ENCODE data around the gene ASB3. TPM values are rescaled to one million over a fixed set of nuclear protein-coding genes. Genes with fewer than 3 reads are reported as not detected.

Gene ASB3
- total and polyA plus RNA-seq, 9 of the 15 experiments (the other 6 are each of a cell fraction or from before 2014, with no cell fraction given): 13.6 to 35.3 (median 18.7) TPM

DNA sequence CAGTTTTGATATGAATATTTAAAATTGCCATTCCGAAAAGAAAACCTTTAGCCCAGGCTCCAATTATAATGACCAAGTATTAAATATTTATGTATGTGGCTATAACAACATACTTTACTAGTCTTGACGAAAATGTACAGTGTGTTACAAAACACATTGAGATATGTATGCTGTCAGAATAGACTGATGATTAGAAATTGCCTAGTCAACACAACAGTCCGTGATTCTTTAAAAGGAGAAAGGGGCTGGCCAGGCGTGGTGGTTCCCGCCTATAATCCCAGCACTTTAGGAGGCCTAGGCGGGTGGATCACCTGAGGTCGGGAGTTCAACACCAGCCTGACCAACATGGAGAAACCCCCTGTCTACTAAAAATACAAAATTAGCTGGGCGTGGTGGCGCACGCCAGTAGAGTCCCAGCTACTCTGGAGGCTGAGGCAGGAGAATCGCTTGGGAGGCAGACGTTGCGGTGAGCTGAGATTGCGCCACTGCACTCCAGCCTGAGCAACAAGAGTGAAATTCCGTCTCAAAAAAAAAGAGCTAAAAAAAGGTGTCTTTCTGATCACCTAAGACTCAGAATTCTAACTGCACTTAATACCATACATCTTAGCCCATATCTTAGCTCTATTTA, 17.3 kb downstream of the ASB3 start (continued):
- TF ChIP-seq, protein P1, sequence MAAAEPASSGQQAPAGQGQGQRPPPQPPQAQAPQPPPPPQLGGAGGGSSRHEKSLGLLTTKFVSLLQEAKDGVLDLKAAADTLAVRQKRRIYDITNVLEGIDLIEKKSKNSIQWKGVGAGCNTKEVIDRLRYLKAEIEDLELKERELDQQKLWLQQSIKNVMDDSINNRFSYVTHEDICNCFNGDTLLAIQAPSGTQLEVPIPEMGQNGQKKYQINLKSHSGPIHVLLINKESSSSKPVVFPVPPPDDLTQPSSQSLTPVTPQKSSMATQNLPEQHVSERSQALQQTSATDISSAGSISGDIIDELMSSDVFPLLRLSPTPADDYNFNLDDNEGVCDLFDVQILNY (CRISPR knock-in tag; IDR thresholded peaks at IDR 0.05): no peak
- 0 out of 2 replicates have a peak, but pooled peaks have one; percentile 21 for TF ChIP-seq HDAC2 (IDR thresholded peaks at IDR 0.05)
- TF ChIP-seq MTF1 (CRISPR knock-in tag; IDR thresholded peaks at IDR 0.05; ENCODE audit: borderline replicate concordance): no peak
- TF ChIP-seq, protein P2, sequence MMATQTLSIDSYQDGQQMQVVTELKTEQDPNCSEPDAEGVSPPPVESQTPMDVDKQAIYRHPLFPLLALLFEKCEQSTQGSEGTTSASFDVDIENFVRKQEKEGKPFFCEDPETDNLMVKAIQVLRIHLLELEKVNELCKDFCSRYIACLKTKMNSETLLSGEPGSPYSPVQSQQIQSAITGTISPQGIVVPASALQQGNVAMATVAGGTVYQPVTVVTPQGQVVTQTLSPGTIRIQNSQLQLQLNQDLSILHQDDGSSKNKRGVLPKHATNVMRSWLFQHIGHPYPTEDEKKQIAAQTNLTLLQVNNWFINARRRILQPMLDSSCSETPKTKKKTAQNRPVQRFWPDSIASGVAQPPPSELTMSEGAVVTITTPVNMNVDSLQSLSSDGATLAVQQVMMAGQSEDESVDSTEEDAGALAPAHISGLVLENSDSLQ (IDR thresholded peaks at IDR 0.05): peak; percentile 45
- TF ChIP-seq, protein P3, sequence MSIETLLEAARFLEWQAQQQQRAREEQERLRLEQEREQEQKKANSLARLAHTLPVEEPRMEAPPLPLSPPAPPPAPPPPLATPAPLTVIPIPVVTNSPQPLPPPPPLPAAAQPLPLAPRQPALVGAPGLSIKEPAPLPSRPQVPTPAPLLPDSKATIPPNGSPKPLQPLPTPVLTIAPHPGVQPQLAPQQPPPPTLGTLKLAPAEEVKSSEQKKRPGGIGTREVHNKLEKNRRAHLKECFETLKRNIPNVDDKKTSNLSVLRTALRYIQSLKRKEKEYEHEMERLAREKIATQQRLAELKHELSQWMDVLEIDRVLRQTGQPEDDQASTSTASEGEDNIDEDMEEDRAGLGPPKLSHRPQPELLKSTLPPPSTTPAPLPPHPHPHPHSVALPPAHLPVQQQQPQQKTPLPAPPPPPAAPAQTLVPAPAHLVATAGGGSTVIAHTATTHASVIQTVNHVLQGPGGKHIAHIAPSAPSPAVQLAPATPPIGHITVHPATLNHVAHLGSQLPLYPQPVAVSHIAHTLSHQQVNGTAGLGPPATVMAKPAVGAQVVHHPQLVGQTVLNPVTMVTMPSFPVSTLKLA (conservative IDR thresholded peaks at IDR 0.05): 0 out of 4 replicates have a peak, but pooled peaks of 1 of the 2 experiments have one; percentile 32
- no peak for TF ChIP-seq CHCHD3 (CRISPR knock-in tag; IDR thresholded peaks at IDR 0.05)
- TF ChIP-seq SOX6 (IDR thresholded peaks at IDR 0.05): no peak
- TF ChIP-seq ZBTB7A (IDR thresholded peaks at IDR 0.05; ENCODE audit: borderline replicate concordance, control insufficient read depth, low read depth, low read length): no peak
- TF ChIP-seq, protein P4, sequence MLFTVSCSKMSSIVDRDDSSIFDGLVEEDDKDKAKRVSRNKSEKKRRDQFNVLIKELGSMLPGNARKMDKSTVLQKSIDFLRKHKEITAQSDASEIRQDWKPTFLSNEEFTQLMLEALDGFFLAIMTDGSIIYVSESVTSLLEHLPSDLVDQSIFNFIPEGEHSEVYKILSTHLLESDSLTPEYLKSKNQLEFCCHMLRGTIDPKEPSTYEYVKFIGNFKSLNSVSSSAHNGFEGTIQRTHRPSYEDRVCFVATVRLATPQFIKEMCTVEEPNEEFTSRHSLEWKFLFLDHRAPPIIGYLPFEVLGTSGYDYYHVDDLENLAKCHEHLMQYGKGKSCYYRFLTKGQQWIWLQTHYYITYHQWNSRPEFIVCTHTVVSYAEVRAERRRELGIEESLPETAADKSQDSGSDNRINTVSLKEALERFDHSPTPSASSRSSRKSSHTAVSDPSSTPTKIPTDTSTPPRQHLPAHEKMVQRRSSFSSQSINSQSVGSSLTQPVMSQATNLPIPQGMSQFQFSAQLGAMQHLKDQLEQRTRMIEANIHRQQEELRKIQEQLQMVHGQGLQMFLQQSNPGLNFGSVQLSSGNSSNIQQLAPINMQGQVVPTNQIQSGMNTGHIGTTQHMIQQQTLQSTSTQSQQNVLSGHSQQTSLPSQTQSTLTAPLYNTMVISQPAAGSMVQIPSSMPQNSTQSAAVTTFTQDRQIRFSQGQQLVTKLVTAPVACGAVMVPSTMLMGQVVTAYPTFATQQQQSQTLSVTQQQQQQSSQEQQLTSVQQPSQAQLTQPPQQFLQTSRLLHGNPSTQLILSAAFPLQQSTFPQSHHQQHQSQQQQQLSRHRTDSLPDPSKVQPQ (CRISPR knock-in tag; IDR thresholded peaks at IDR 0.05; ENCODE audit: borderline replicate concordance): no peak
- TF ChIP-seq ZNF311 (CRISPR knock-in tag; IDR thresholded peaks at IDR 0.05): no peak
- TF ChIP-seq, protein P5, sequence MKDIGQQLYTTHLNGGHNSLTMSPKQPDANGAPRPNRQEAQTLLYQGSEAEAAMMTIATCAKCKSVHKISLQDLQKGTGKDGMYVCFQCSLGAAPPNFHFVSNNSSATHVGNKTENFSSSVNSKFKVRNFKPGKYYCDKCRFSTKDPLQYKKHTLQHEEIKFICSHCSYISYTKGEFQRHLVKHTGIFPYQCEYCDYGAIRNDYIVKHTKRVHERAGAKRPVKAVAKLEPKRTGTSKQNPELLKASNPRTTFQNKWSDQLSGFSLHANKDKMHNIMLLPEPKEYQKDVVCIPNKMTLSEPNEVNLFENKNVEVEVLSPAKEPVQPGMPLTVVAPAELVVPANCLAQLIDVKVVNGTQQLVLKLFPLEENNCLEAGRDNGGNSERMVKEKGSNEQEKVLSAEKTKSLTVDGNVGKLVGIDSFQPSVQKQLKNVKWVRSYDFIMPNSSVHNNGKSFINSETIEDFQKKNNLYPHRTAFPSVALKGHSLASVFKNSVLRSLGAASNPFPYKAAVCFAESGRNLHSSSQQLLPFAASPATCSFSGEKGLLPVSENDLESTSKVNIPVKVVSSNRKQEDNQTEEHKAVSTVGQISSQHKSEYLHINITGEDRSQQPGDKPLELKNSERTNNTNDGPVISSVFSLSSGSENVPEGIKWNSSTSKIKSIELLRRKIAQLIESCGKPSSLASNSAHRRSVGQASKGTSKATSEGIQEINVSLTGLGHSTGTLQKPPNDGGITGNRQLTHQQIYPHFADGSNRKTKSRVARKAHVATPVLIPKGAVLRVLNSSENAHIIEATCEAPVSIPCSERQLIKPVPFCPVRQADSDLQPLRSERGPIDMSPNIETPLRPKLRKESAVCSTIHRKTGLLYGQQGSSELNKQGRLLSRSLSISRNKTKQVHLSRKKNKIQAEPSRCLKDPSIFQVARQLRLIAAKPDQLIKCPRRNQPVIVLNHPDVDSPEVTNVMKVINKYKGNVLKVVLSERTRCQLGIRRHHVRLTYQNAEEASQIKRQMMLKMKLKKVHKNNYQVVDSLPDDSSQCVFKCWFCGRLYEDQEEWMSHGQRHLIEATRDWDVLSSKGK (CRISPR knock-in tag; IDR thresholded peaks at IDR 0.05): no peak
- TF ChIP-seq NRF1 (conservative IDR thresholded peaks at IDR 0.05 in 1 of 2, IDR thresholded peaks at IDR 0.05 in 1 of 2): peak; percentile 36 to 45; a peak in 2 of 4 replicates
- TF ChIP-seq, protein P6, sequence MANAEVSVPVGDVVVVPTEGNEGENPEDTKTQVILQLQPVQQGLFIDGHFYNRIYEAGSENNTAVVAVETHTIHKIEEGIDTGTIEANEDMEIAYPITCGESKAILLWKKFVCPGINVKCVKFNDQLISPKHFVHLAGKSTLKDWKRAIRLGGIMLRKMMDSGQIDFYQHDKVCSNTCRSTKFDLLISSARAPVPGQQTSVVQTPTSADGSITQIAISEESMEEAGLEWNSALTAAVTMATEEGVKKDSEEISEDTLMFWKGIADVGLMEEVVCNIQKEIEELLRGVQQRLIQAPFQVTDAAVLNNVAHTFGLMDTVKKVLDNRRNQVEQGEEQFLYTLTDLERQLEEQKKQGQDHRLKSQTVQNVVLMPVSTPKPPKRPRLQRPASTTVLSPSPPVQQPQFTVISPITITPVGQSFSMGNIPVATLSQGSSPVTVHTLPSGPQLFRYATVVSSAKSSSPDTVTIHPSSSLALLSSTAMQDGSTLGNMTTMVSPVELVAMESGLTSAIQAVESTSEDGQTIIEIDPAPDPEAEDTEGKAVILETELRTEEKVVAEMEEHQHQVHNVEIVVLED (CRISPR knock-in tag; IDR thresholded peaks at IDR 0.05): no peak
- no peak for TF ChIP-seq ZNF75A (CRISPR knock-in tag; IDR thresholded peaks at IDR 0.05)
- TF ChIP-seq CBX8 (IDR thresholded peaks at IDR 0.05; ENCODE audit: borderline replicate concordance, extremely low read depth, low read depth, low read length, poor library complexity, severe bottlenecking): no peak
